Hematopoietic multipotent progenitor cell treated with erythropoietin and hydrocortisone succinate and interleukin-3 and kit ligand, for 6 days (in vitro differentiated cells): Measurements from ENCODE around the gene SSR4.
"Not testable (repeated sequence)": the region's sequence is repeated elsewhere in the genome, so short reads cannot be mapped to it uniquely, and the experiment has no call there.

Source experiments
- DNase-seq: peaks from one replicate; pipeline ENCODE4 v3.0.0-alpha.2; 2015

Gene SSR4

DNA sequence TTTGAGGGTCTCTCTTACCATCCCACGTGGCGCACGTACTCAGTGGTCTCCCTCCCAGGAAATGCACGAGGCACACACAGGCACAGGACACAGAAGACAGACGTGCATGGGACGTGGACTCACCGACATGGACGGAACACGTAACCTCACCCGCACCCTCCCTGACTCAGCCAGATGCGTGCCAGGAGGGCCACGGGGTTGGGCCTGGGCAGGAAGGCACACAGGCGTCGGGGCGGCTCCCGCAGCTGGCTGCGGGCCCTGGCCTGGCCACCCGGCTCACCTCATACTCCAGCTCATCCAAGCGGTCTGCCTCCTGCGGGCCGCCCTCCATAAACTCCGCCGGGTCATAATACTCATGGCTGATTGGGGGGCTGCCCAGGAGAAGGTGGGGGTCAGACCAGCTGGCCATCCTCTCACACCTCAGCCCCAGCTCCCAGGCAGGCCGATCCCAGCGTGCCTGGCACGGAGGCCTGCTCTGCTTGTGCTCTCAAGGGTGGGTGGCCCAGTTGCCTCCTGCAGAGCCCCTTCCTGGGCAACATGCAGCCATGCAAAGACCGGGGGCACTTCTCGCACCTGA, 12.6 kb downstream of the SSR4 start:
- DNase-seq = no peak

DNA sequence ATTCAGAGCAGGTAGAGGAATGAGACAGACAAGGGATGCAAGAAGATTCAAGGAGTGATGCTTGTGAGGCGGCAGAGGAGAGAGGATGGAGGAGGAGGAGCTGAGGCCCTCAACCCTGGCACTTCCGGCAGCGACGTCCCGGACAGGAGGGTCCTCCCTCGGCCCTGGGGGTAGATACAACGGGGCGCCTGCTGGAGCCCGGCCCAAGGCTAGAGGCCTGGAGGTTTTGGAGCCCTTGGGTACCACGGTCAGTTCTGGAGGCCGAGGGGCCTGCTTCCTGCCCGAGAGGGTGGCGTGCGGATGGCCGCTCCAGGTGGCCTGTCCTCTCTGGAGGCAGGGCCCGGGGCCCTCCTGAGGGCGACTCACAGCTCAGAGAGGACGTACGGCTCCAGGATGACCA, 13.5 kb downstream of the SSR4 start:
- DNase-seq = no peak

DNA sequence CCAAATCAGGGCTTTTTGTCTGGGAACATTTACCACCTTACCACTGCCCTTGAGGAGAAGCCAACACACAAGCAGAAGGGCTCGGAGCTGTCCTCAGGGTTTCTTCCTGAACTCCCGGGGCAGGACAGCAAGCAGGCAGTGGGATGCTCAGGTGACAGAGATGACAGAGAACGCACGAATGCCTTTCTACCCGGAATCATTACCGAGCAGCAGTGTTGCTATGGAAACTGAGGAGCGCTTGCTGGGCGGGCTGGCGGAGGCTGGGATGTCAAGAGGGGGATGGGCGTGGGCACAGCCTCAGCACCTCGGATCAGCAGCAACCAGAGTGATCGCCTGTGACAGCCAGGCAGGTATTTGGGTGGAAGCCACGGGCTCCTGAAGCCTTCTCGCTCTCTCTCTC, 17.8 kb downstream of the SSR4 start:
- no peak for DNase-seq

DNA sequence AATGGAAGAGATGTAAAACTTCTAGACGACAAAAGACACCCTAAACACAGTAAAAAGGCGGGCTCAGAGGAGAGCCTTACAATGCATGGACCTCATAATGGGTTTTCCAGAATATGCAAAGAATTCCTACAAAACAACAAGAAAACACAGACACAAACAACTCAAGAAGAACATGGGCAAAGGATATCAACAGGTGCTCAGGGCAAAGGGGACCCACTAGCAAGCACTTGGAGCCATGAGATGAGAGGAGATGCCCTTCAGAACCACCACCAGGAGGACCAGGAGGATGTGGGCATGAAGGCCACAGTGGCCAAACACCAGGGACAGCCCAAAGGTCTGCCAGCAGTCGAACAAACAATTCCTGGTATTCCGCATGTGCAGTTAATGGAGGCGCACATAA, 18.7 kb downstream of the SSR4 start:
- no peak for DNase-seq

DNA sequence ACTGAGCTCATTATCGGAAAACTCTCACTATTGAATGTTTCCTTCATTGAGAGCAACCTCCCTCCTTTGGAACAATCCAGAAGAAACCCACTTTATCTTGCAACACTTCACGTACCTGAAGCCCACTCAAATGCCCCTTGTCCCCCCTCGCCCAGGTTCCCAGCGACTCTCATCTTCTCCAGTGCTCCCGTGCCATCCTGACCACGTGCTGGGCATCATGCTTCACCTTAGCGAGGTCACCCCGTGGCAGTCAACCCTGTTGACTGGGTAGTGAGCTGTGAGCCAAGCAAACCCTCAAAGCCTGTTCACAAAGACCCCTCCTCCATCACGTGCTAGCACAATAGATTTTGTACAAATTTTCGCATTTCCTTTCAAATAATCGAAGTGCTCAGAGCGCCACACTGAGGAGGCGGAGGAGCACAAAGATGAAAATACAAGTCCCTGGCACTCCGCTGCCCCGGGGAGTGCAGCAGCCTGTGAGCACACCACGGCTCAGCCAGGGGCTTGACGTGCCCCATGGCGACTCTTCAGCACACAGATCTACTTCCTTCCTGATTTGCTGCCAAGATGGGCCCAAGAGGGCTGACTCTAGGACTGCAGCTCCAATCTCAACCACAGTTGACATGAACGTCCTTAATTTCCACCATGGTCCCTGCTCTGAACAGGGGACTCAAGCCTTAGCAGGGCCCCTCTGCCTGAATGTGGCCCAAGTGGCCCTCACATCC, 20.3 kb downstream of the SSR4 start:
- DNase-seq = peak; percentile 9

DNA sequence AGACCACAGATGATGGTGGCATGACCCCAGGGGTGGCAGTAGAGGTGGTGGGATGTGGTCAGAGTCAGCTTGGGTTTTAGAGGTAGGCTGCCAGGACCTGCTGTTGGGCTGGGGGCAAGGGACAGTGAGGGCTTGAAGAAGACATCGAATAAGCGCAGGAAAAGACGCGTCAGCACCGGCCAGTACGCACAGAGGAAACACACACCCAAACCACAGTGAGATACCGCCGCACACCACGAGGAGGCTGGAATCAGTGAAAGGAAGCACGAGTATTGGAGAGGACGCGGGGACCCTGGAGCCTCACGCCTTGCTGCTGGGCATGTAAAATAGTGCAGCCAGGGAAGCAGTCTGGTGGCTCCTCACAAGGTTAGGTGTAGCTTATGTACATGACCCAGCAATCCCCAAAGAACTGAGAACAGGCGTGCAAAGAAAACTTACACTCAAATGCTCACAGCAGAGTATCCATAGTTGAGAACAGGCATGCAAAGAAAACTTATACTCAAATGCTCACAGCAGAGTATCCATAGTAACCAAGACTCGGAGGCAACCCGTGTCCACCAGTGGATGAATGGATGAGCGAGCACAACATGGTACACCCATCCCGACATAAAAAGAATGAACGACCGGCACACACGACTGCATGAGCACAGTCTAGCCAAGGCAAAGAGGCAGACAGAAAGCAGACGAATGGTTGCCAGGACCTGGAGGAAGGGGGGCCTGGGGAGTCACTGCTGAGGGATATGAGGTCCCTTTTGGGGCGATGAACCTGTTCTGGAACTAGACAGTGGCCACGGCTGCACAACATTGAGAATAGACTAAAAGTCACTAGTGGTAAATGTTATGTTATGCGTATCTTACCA, 22.6 kb downstream of the SSR4 start:
- DNase-seq = peak; percentile 71

DNA sequence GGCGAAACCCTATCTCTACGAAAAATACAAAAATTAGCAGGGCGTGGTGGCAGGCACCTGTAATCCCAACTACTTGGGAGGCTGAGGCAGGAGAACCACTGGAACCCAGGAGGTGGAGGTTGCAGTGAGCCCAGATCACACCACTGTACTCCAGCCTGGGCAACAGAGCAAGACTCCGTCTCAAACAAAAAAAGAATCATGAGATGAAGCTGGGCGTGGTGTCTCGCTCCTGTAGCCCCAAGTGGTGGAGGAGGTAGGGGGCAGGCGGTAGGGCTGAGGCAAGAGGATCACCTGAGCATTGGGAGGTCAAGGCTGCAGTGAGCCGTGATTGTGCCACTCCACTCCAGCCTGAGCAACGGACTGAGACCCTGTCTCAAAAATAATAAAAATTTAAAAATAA, 23.6 kb downstream of the SSR4 start:
- DNase-seq = not testable (repeated sequence)

DNA sequence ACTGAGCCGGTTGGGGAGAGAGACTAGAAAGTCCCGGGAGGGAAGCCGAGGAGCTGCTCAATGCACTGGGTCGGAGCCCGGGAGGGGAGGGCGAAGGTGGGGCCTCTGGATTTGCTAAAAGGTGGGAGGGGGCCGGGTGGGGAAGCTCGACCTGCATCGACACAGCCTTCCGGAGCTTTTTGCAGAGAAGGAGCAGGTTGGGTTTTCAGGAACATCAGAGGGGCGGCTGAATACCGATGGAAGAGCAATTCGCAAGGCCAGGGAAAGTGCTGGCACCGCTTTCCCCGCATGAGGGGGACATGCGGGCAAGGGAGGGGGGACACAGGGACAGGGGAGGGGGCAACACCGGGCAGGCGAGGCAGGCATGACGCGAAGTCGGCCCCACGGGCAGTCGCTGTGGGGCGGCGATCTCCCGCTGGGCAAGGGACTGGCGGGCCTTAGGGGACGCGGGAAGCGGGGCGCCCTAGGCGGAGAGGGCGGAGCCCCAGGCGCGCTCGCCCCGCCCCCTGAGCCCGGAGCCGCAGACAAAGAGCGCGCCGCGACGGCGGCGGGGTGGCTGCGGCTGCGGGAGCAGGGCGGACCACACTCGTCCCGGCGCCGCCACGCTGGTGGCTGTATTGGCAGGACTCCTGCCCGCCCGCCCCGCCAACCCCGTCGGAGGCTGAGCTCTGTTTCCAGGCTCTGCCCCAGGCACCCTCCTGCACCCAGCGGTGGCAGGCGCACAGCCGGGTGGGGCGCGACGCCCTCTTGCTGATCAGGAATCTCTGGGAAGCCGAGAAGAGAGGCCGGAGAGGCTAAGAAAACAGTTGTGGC, 24.3 kb downstream of the SSR4 start:
- DNase-seq = peak; percentile 44

DNA sequence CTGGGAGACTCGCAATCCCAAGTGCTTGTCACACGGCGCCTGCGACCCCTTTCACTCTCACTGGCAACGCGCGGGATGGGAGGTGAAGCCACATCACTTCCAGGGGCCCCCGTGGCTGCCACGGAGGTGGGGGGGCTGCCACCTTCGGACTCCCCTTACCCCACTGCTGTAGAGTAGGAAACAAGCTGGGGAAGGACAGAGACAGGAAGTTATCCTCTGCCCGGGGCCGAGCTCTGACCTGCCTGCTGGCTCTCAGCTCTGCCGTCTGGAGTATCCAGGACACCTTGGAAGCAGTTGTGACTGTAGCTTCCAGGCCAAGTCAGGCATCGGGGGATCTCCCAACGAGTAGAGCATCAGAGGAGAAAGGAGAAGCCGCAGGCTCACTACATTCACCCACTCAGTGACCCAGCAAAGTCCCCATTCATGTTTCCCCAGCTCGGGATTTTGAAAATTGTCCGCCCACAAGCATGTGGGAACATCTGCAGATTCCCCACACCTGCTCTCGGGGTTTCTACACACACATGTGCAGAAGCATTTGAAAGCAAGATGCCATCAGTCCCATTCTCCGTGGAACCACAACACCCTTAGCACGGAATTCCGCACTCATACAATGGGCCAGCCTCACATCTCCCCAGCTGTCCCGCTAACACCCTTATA, 25.0 kb downstream of the SSR4 start:
- no peak for DNase-seq

DNA sequence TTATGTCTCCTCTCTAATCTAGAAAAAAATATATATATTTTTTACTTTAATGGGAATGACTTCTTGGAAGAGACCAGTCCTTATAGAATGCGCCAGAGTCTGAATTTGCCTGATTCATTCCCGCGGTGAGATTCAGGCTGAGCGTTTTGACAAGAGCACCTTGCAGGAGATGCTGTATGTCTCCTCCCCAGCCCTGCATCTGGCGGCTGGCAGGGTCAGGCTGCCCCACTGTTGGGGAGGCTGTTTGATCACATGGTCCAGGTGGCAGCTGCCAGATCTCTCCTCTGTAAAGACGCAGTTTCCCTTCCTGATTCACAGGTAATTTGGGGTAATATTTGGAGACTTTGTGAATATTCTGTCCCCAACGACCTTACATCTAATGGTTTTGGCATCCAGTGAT, 26.1 kb downstream of the SSR4 start:
- DNase-seq = no peak

DNA sequence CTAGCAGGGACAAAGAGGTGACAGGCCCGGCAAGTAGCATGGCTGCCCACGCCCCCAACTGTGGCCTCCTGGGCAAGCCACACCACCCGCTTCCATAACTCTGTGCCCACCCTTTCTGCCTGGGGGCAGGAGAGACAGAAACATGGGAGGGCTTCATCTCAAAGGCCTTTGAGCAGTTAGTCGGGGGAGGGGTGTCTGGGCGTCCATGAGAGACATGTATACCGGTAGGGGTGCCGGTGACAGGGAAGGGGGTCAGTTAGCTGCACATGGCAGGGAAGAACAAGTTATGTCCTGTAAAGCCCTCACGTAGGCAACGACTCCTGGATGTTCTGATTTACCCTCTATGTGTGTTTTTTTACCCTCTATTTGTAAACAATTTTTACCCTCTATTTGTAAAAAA, 26.6 kb downstream of the SSR4 start:
- no peak for DNase-seq

DNA sequence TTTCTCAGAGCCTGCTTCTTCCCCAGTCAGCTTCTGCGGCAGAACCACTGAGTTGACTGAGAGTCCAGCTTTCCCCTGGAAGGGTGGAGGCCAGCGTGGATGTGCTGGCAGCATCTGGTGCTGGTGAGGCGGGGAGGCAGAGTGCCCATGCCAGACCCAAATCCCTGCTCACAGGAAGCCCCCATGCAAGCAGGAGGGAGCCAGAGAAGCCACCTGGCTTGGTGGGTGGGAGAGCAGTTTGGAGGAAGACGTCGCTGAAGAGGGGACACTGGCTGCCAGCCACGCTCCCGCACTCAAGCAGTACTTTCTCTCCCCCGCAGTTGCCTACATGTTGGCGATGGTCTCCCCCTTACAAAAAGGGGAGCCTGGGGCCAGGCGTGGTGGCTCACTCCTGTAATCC, 29.9 kb downstream of the SSR4 start:
- DNase-seq = no peak

DNA sequence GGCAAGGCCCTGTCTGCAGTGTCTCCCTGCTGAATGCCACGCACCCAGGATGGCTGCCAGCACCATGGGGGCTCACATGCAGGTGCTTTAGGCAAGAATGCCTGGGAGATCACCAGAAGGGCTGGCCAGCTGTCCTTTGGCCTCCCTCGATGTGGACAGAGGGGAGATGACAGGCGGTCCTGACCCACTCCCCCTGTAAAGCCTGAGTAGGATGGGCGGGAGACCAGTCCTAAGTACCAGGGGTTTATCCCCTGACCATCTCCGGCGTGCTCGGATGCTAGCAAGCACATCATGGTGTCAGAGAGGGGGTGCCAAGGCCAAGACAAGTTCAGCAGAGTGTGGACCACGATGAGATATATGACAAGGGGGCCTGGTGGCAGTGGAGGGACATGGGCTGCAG, 30.6 kb downstream of the SSR4 start:
- no peak for DNase-seq

DNA sequence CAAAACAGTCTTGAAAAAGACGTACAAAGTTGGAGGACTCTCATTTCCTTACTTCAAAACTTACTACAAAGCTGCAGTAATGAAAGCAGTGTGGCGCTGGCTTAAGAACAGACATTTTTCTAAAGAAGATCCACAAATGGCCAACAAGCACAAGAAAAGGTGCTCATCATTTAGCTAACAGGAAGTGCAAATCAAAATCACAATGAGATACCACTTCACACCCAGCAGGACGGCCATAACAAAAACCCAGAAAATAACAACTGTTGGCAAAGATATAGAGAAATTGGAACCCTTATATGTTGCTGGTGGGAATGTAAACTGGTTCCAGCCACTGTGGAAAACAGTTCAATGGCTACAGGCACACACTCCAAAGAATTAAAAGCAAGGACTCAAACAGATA, 32.5 kb downstream of the SSR4 start:
- DNase-seq = no peak

DNA sequence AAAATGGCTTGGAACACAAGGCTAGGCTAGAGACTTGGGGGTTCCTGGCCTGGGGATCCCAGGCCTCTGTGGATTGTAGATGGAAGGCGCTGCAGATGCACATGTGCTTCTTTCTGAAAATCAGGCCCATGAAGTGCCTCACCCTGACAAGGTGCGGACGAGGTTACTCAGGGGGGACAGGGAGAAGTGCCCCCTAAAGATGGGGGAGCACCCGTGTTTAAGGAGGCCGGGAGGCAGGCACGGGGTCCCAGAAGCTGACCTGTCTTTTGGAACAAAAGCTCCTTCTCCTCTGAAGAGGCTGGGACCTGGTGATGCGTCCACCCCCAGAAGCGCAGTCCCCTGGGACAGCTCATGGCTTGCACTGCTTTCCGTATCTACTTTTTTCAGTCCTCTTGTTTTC, 33.4 kb downstream of the SSR4 start:
- DNase-seq = no peak

DNA sequence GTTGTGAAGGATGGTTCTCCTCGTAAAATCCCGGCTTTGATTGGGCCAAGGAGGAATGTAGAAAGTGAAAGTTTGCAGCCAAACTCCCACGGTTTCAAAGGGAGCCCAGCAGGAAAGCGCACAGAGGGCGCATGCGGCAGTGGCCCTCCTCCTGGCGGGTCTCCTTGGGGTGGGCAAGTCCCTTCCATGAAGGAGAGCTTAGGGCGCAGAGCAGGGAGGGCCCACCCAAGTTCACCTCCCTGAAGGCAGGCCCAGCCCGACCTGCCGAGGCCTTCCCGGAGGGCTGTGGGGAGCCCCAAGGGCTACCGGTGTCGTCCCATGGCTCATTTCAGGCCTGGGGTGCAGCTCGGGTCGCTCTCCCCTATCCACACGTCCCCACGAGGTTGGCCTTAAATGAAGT, 33.8 kb downstream of the SSR4 start:
- no peak for DNase-seq

DNA sequence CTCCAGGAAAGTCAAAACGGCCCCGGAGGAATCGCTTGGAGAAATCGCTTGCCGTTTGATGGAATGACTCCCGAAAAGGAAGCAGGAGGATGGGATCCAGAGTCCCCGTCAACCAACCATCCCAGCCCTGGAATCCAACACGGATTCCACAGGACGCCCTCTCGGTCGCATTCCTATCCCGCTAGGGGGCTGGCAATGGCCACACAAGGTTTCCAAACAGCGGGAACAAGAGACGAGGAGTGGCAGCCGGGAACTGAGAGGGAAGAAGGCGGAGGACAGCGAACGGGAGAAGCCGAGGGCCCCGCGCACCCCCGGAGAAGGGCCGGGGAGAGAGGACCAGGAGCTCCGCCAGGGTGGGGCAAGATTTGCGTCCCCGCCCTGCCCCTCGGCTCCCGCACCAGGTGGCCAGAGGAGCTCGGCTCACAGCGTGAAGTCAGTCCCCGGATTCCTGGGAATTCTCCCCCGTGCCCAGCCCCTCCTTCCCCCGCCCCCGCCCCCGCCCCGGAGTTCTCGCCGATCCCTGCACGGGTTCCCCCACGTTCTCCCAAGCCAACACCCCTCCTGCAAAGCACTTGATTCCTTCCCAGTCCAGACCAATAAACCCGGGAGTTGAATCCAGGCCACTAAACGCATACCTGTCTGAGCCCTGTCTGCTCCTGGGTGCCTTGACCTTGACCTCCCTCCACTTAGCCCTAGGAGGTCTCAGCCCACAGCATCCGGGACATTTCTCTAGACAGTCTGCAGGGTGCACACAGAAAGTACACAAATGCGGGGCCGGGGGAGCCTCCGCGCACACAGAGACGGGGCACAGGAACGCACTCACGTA, 34.5 kb downstream of the SSR4 start:
- no peak for DNase-seq

DNA sequence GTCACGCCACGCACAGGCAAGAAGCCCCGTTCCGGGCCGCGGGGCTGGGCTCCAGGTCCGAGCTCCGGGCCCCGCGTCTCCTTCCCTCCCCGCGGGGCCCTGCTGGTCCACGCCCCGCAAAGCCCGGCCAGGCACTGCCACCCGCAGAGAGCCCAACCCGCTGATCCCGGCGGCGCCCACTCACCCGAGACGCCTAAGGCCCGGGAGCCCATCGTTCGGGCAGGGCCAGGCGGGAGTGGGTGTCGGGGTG, 35.0 kb downstream of the SSR4 start:
- no peak for DNase-seq

DNA sequence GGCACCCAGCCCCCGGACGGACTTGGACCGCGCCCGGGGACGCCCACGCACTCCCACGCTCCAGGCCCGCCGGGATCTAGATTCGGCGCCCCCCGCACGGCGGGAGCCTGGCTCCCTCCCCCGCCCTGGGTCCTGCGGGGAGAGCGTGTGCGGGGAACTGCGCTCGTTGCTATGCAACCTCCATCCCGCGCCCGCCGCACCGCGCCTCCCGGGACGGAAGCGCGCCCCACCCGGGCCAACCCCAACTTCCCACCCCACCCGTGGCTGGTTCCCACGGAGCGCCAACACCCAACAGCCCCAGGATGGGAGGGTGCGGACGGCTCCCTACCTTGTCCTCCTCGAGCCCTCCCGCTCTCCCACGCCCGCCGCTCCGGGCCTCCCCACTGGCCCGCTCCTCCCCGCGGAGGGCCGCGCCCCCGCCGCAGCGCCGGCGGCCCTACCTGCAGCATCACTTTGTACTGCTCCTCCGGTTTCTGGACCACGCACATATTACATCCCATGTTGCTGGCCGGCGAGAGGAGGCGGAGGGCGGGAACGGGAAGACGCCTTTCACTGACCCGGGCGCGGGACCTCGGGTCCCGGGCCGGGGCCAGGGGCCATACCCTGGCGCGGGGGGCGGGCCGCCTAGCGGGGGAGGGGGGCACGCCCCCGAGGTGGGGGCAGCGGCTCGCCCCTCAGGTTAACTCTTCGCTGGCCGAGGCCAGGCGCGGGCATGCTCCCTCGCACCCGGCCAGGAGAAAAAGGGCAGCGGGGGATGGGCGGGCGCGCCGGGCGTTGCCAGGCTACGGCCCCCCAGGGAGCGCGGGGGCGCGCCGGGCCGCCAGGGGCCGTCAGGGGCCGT, 35.6 kb downstream of the SSR4 start, which contains the start of gene PDZD4:
Gene PDZD4, minus strand, starts transcription at position 746 of the 841 bp plus-strand sequence. Its CDS starts 246 bp downstream, at position 500.
- no peak for DNase-seq

DNA sequence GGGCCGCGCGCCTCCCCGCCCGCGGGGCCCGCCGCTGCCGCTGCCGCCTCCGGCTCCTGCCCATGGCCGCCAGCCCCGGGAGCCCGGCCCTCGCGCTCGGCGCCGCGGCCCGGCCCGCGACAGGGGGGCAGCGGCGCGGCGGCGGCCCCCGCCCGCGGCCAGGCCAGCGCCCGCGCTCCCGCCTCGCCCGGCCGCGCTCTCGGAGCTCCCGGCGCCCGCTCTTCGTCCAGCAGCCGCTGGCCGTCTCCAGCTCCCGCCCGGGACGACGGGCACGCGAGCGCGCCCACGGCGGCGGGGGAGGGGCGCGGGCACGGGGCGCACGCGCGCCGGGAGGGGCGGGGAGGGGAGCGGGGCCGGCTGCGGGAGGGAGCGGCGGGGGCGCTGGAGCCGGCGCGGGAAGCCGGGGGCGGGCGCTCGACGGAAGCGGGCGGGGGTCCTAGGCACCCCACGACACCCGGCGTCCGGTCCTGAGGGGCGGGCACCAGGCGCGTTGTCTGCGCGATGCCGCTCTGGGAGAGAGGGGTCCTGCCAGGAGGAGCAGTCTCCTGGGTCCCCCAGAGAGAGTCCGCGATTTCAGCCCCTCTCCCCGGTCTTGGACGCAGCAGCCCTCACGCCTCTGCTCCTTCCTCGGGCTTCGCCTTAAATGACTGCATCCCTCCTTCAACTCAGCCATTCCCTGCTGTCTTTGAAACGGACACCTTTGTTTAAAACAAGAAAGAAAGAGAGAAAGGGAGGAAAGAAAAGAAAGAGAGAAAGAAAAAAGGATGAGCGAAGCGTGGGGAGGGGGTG, 36.4 kb downstream of the SSR4 start:
- no peak for DNase-seq
